WTC11 (cell line): ENCODE data around the gene AUH.

ENCODE experiments used
- CREM ChIP-seq: sonication (generic); formaldehyde crosslinking; IDR thresholded peaks from 2 replicates; pipeline ENCODE4 v1.8.1; 2022; ENCODE audit warnings: mild to moderate bottlenecking, missing genetic modification reagents, moderate library complexity
- ESRRA ChIP-seq: sonication (generic); formaldehyde crosslinking; IDR thresholded peaks from 2 replicates; pipeline ENCODE4 v1.8.1; 2022; ENCODE audit warnings: mild to moderate bottlenecking, missing genetic modification reagents, borderline replicate concordance
- JUN ChIP-seq: sonication (generic); formaldehyde crosslinking; IDR thresholded peaks from 2 replicates; pipeline ENCODE4 v1.8.0; 2023; ENCODE audit warnings: mild to moderate bottlenecking, missing genetic modification reagents
- KAT7 ChIP-seq: sonication (generic); formaldehyde crosslinking; IDR thresholded peaks from 2 replicates; pipeline ENCODE4 v1.8.1; 2023; ENCODE audit warnings: missing genetic modification reagents, mild to moderate bottlenecking, borderline replicate concordance
- TEAD1 ChIP-seq: sonication (generic); formaldehyde crosslinking; IDR thresholded peaks from 2 replicates; pipeline ENCODE4 v1.8.0; 2022; ENCODE audit warnings: mild to moderate bottlenecking, missing genetic modification reagents
- TF ChIP-seq, protein P1 (sequence below): sonication (generic); formaldehyde crosslinking; IDR thresholded peaks from 2 replicates; pipeline ENCODE4 v1.8.0; 2022; ENCODE audit warnings: mild to moderate bottlenecking, missing genetic modification reagents
- TF ChIP-seq, protein P2 (sequence below): sonication (generic); formaldehyde crosslinking; IDR thresholded peaks from 2 replicates; pipeline ENCODE4 v1.8.1; 2022; ENCODE audit warnings: mild to moderate bottlenecking, missing genetic modification reagents, moderate library complexity, borderline replicate concordance
- TF ChIP-seq, protein P3 (sequence below): fragments of 200-600 bp; IDR thresholded peaks from 2 replicates; pipeline ENCODE4 v1.8.0; 2022; ENCODE audit warnings: antibody characterized with exemption
- TF ChIP-seq, protein P4 (sequence below): sonication (generic); formaldehyde crosslinking; IDR thresholded peaks from 2 replicates; pipeline ENCODE4 v1.8.1; 2022; ENCODE audit warnings: low read depth, missing genetic modification reagents, borderline replicate concordance

GRCh38 chr9:91374939-91375338 is 13.2 kb upstream of the AUH start:
- TF ChIP-seq, protein P1, sequence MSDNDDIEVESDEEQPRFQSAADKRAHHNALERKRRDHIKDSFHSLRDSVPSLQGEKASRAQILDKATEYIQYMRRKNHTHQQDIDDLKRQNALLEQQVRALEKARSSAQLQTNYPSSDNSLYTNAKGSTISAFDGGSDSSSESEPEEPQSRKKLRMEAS, result no peak
- TF ChIP-seq, protein P2, sequence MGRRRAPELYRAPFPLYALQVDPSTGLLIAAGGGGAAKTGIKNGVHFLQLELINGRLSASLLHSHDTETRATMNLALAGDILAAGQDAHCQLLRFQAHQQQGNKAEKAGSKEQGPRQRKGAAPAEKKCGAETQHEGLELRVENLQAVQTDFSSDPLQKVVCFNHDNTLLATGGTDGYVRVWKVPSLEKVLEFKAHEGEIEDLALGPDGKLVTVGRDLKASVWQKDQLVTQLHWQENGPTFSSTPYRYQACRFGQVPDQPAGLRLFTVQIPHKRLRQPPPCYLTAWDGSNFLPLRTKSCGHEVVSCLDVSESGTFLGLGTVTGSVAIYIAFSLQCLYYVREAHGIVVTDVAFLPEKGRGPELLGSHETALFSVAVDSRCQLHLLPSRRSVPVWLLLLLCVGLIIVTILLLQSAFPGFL (CRISPR knock-in tag), result no peak
- TF ChIP-seq JUN (CRISPR knock-in tag) (no peak), ESRRA (no peak), KAT7 (no peak), TEAD1 (CRISPR knock-in tag) (no peak), CREM (CRISPR knock-in tag) (no peak)
- TF ChIP-seq, protein P3, sequence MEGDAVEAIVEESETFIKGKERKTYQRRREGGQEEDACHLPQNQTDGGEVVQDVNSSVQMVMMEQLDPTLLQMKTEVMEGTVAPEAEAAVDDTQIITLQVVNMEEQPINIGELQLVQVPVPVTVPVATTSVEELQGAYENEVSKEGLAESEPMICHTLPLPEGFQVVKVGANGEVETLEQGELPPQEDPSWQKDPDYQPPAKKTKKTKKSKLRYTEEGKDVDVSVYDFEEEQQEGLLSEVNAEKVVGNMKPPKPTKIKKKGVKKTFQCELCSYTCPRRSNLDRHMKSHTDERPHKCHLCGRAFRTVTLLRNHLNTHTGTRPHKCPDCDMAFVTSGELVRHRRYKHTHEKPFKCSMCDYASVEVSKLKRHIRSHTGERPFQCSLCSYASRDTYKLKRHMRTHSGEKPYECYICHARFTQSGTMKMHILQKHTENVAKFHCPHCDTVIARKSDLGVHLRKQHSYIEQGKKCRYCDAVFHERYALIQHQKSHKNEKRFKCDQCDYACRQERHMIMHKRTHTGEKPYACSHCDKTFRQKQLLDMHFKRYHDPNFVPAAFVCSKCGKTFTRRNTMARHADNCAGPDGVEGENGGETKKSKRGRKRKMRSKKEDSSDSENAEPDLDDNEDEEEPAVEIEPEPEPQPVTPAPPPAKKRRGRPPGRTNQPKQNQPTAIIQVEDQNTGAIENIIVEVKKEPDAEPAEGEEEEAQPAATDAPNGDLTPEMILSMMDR, result no peak
- TF ChIP-seq, protein P4, sequence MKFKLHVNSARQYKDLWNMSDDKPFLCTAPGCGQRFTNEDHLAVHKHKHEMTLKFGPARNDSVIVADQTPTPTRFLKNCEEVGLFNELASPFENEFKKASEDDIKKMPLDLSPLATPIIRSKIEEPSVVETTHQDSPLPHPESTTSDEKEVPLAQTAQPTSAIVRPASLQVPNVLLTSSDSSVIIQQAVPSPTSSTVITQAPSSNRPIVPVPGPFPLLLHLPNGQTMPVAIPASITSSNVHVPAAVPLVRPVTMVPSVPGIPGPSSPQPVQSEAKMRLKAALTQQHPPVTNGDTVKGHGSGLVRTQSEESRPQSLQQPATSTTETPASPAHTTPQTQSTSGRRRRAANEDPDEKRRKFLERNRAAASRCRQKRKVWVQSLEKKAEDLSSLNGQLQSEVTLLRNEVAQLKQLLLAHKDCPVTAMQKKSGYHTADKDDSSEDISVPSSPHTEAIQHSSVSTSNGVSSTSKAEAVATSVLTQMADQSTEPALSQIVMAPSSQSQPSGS (CRISPR knock-in tag), result no peak
